ENCODE data around the gene C19orf47. TPM values are rescaled to one million over a fixed set of nuclear protein-coding genes. Genes with fewer than 3 reads are reported as not detected.

C19orf47 gene
- total RNA-seq, 2 experiments from 2014 or later: 17.5 to 18.0 TPM

GRCh38 chr19:40365010-40365409, 16.8 kb upstream of the C19orf47 start:
- no peak for TF ChIP-seq CTCF (IDR thresholded peaks at IDR 0.05)
- CTCF ChIA-PET: no interaction called here
- H3K27ac Mint-ChIP-seq: no peak overlapping the region
- peaks cover 11% of the 10 kb centered on the region for H3K4me1 Mint-ChIP-seq (ENCODE audit: low read depth)
- no peak for DNase-seq
- no peak for ATAC-seq
- no peaks in the 10 kb centered on the region for H3K27me3 Mint-ChIP-seq
- H3K9me3 Mint-ChIP-seq: no peaks in the 10 kb centered on the region
- H3K4me3 Mint-ChIP-seq: no peak overlapping the region
- intact Hi-C loops (cut with micrococcal nuclease): no loop called here
- POLR2A ChIA-PET: no interaction called here
- H3K36me3 Mint-ChIP-seq (ENCODE audit: low read depth): peaks cover 1% of the 10 kb centered on the region

- POLR2A ChIA-PET: no interaction called here
- DNase-seq (no peak), ATAC-seq (no peak)
- CTCF ChIA-PET: no interaction called here
- H3K4me1 Mint-ChIP-seq (ENCODE audit: low read depth): peaks cover 11% of the 10 kb centered on the region
- H3K36me3 Mint-ChIP-seq (ENCODE audit: low read depth): no peaks in the 10 kb centered on the region
- no peak overlapping the region for H3K4me3 Mint-ChIP-seq
- intact Hi-C loops (cut with micrococcal nuclease): no loop called here
- no peak overlapping the region for H3K27ac Mint-ChIP-seq
- H3K9me3 Mint-ChIP-seq: no peaks in the 10 kb centered on the region
- no peak for TF ChIP-seq CTCF (IDR thresholded peaks at IDR 0.05)
- no peaks in the 10 kb centered on the region for H3K27me3 Mint-ChIP-seq
These were observed 14.9 kb upstream of the C19orf47 start for GRCh38 chr19:40363069-40363468.

- POLR2A ChIA-PET: no interaction called here
- no peak for TF ChIP-seq CTCF (IDR thresholded peaks at IDR 0.05)
These were observed 14.0 kb upstream of the C19orf47 start for GRCh38 chr19:40362160-40362559.

GRCh38 chr19:40360708-40361241, 12.6 kb upstream of the C19orf47 start:
- no peaks in the 10 kb centered on the region for H3K36me3 Mint-ChIP-seq (ENCODE audit: low read depth)
- peaks cover 22% of the 10 kb centered on the region for H3K4me1 Mint-ChIP-seq (ENCODE audit: low read depth)
- no peaks in the 10 kb centered on the region for H3K9me3 Mint-ChIP-seq
- no peak for ATAC-seq
- ChIA-PET POLR2A (interaction anchor here (1.1 kb wide), 1 partner anchor 27 kb away, joined by 3 read pairs; no protein-coding TSS in a partner anchor), CTCF (no interaction called here)
- intact Hi-C loops (cut with micrococcal nuclease): no loop called here
- DNase-seq: no peak
- TF ChIP-seq CTCF (IDR thresholded peaks at IDR 0.05): no peak
- no peaks in the 10 kb centered on the region for H3K27me3 Mint-ChIP-seq
- H3K27ac Mint-ChIP-seq: no peak overlapping the region
- no peak overlapping the region for H3K4me3 Mint-ChIP-seq

More at GRCh38 chr19:40362160-40362559, 14.0 kb upstream of the C19orf47 start:
- DNase-seq: no peak
- Mint-ChIP-seq H3K4me1 (ENCODE audit: low read depth) (peaks cover 15% of the 10 kb centered on the region), H3K36me3 (ENCODE audit: low read depth) (no peaks in the 10 kb centered on the region), H3K4me3 (no peak overlapping the region), H3K27ac (no peak overlapping the region), H3K27me3 (no peaks in the 10 kb centered on the region), H3K9me3 (no peaks in the 10 kb centered on the region)
- intact Hi-C loops (cut with micrococcal nuclease): no loop called here
- CTCF ChIA-PET: no interaction called here
- ATAC-seq: no peak

- H3K27me3 Mint-ChIP-seq: no peaks in the 10 kb centered on the region
- H3K4me1 Mint-ChIP-seq (ENCODE audit: low read depth): peaks cover 20% of the 10 kb centered on the region
- no peak for TF ChIP-seq CTCF (IDR thresholded peaks at IDR 0.05)
- DNase-seq (no peak), ATAC-seq (no peak)
- H3K36me3 Mint-ChIP-seq (ENCODE audit: low read depth): no peaks in the 10 kb centered on the region
- no peaks in the 10 kb centered on the region for H3K9me3 Mint-ChIP-seq
- no peak overlapping the region for H3K27ac Mint-ChIP-seq
- POLR2A ChIA-PET: interaction anchor here (1.1 kb wide), 1 partner anchor 27 kb away, joined by 3 read pairs; no protein-coding TSS in a partner anchor
- intact Hi-C loops (cut with micrococcal nuclease): no loop called here
- CTCF ChIA-PET: no interaction called here
- no peak overlapping the region for H3K4me3 Mint-ChIP-seq
These were observed 12.0 kb upstream of the C19orf47 start for GRCh38 chr19:40360020-40360707.
